H54 (cell line): Measurements from ENCODE around the gene EPN2.

Experiments used
- DNase-seq: peaks from one replicate; pipeline ENCODE4 v3.0.0; 2011; ENCODE audit warnings: low spot score, mixed read lengths; ENCODE audit not compliant: insufficient read length
- FAIRE-seq: peaks from 3 replicates; lab custom pipeline; 2011; peaks lifted over from hg19 to GRCh38; lab: Jason Lieb, UNC
- POLR2A ChIP-seq: IDR thresholded peaks from 2 replicates; pipeline ENCODE4 v1.6.1; 2011; ENCODE audit warnings: low read depth, mild to moderate bottlenecking, low read length

The EPN2 gene

DNA sequence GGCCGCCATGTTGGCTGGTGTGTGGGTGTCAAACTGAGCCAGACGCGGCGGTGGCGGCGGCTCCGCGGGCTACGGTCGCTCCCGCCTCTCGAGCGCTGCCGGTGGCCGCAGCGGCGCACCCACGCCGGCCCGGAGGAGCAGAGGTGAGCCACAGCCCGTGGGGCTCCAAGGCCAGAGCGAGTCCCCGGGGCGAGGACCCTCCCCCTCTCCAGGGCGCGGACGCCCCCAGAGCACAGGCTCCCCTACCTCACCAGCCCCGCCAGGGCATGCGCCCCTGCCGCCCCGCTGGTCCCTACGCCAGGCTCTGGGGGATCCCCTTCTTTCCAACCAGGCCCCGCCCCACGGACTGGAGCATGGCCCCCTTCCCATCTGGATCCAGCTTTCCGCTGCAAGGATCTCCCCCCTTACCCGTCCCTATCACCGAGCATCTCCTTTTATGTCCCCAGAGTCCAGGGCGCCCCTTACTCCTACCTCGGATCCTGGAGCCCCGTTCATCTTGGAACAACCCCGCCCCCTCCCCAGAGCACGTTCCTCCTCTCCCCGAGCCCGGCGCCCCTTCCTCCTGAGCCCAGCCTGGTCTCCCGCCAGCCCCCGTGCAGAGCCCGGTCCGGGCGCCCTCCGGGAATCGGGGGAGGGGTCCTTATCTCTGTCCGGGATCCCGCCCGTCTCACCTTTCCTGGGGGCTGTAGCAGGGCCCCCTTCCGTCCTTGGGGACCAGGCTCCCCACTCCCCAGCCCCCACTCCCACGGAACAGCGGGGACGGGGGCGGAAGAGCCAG is 412 bp downstream of the EPN2 start:
- 0 out of 2 replicates have a peak, but pooled peaks have one; percentile 25 for TF ChIP-seq POLR2A
- peak; percentile 37 for DNase-seq
- no peak for FAIRE-seq

DNA sequence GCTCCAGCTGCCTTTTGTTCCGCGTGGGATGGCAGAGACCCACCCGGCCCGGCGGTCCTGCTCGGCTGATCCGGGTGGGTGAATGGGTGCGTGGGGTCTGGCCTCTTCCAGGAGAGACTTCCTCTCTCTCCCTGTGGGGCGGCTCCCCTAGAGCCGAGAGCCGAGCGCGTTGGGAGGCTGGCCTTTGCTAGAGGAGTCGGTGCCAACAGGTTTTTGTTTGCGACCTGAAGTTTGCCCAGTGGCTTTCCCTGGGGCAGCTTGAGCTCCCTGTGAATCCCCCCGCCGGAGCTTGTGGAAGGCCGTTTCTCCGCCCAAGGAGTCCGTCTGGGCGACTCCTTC is 970 bp downstream of the EPN2 start:
- no peak for FAIRE-seq
- peak; percentile 25 for DNase-seq
- no peak; the same call in 1 of the 2 replicates for TF ChIP-seq POLR2A

DNA sequence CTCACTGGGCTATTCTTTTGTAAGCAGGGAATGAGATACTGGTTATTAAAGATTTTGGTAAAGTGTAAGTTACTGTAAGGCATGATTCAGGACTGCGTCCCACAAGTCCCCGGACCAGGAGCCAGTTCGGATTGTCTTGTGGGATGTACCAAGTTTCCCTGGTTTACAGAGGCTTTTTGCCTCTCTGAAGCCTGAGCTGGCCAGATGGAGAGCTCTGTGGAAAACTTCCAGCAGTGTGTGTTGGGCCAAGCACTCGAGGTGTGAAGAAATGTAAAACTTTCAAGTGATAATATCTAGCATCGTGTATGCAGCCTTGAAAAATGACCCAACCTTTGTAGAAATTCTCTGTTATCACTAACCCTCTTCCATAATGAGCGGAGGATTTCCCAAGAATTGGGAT is 2.4 kb downstream of the EPN2 start:
- no peak for TF ChIP-seq POLR2A
- no peak for FAIRE-seq

DNA sequence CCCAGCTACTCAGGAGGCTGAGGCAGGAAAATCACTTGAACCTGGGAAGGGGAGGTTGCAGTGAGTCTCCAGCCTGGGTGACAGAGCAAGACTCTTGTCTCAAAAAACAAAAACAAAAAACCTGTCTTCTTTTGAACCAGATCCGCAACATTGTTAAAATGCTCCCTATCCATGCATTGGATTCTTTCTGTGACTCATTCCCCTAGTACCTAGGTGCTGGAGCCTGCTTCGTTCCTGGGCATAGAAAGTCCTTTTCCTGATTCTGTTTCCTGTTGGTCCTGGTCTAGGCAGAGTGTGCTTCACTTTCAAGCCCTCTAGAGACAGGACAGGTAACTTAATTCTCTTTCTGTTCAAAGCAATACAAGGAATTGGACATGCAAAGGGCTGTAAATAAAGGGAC is 5.2 kb downstream of the EPN2 start:
- no peak for DNase-seq
- TF ChIP-seq POLR2A, result no peak
- no peak for FAIRE-seq

More for the DNA sequence above, 2.4 kb downstream of the EPN2 start:
- DNase-seq, result no peak

DNA sequence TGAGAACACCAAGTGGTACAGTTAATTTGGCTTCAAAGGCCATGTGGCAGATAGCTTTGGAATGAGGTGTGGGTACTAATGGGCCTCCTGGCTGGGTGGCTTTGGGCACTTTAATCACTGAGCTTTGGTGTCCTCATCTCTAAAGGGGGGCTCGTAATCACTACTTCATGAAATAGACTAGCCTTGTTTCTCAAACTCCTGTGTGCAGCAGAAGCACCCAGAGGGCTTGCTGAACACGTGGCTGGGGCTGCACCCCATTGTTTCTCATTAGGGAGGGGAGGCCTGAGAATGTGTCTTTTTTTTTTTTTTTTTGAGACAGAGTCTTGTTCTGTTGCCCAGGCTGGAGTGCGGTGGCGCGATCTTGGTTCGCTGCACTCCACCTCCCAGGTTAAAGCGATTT is 5.8 kb downstream of the EPN2 start:
- DNase-seq, result no peak
- no peak for TF ChIP-seq POLR2A
- no peak for FAIRE-seq

DNA sequence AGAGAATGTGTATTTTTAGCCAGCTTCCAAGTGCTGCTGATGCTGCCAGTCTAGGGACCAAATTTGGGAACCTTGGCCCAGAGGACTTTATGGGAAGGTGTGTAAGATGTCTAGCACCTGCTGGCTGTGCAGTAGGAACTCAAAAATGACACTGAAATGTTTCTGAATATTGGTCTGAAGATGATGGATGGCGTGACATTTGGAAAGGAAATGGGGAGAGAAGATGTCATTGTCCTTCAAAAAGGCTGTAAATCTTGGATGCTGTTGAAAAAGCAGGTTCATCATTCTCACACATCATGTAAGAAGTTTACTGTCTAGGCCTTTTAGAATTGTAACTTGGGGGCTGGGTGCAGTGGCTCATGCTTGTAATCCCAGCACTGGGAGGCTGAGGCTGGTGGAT is 6.7 kb downstream of the EPN2 start:
- FAIRE-seq, result no peak
- no peak for DNase-seq
- TF ChIP-seq POLR2A, result no peak

DNA sequence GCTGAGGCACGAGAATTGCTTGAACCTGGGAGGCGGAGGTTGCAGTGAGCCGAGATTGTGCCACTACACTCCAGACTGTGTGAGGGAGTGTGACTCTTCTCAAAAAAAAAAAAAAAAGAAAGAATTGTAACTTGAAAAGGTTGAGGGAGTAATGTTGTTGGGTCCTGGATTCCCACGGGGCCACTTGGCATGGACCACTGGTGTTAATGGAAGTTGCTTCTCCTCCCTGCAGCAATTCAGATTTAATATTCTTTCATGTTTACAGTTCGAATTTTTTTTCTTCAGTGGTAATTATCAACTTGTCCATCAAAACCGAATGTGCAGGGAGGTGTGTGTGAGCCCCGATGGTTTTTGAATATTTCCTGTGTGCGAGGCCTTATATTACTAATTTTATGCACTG is 7.2 kb downstream of the EPN2 start:
- DNase-seq (no peak), FAIRE-seq (no peak)
- TF ChIP-seq POLR2A, result no peak

DNA sequence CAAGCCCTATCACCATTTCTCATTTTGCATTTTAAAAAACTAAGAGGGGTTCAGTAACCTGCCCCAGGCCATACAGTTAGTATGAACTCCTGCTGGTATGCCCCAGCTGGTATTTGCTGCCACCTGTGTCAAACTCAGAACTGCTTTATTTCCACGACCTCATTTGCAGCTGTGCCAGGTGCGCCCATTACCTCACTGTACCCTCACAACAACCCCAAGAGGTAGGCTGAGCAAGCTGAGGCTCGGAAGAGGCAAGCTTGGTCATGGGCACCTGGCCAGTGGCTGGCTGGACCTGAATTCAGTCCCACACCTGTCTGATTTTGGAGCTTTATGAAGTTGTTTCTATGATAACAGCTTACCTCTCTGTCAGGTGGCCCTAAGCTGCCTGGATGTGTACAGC is 7.6 kb downstream of the EPN2 start:
- DNase-seq, result no peak
- no peak for FAIRE-seq
- no peak for TF ChIP-seq POLR2A

DNA sequence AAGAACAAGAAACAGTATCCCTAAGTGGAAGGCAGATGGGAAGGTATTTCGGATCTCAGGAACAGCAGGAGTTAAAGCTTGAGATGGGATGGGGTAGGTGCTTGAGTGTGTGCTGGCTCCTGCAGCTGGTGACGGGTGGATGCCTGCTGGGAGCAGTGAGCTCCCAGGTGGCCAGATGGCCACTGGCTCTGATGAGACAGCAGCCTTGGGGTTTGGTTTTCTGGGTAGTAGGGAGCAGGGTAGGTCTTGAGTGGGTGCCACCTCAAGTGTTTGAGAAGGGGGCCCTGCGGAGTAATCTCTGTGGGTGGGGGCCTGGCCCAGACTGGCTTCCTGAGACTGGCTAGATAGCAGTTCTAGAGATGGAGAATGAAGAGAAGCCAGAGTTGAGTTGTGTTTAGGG is 10.3 kb downstream of the EPN2 start:
- DNase-seq (no peak), FAIRE-seq (no peak)
- no peak for TF ChIP-seq POLR2A

DNA sequence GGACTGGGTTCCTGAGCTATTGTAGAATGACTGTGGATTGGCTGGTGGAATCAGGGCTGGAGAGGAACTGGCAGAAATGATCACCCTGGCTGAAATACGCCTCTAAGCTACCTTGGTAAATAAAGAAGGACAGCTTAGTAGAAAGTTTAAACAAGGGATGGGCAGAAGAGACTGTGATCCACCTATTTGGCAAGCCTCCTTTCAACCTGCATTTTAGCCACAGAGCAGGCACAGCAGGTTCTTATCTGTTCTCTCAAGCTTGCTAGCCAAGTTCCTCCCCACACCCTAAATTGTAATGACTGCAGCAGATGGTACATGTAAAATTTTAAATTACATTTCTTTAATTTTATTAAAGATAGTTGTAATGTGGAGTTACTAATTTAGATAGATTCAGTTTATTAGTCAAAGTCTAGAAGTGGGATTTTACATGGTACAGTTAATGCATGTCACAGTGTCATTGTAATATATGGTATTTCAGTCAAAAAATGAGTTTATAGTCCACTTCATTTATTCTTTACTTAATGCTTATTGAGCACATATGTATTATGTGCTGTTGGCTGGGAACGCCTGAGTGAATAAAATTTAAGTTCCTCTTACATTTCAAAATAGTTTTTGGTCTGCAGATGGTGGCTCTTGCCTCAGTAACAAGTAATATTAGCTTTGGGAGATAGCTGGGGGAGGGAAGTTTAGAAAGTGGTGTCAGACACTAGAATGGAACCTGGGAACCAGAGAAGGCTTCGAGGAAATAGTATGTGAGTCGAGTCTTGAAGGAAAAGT is 11.2 kb downstream of the EPN2 start:
- FAIRE-seq (no peak), DNase-seq (no peak)
- TF ChIP-seq POLR2A, result no peak

DNA sequence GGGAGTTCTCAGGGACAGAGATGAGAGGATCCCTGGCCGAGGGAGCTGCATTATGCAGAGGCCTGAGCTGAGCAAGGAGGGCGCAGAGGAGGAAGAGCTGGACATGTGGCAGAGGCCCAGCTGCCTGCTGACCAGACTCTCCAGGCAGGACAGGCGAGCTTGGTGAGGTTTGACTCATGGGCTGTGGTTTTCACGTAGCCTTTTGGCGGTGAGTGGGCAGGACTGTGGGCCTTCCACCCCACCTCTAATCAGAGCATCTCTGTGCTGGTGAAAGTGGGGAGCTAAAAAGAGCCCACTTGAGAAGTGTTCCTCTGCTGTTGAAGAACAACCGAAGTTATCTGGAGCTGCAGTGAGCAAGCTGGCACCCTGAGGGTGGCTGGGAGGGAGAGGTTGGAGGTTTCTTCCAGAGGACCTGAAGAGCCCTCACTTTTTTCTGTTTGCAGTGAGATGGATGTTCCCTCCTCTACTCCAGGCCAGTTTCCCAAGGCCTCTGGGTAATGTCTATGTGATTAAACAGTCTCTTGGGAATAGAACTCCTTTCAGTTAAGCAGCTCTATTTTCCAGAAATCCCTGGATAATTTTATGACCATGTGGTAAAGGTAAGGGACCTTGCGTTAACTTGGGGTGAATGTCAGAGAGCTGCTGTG is 11.9 kb downstream of the EPN2 start:
- FAIRE-seq (peak; percentile 96), DNase-seq (peak; percentile 87)
- no peak for TF ChIP-seq POLR2A

DNA sequence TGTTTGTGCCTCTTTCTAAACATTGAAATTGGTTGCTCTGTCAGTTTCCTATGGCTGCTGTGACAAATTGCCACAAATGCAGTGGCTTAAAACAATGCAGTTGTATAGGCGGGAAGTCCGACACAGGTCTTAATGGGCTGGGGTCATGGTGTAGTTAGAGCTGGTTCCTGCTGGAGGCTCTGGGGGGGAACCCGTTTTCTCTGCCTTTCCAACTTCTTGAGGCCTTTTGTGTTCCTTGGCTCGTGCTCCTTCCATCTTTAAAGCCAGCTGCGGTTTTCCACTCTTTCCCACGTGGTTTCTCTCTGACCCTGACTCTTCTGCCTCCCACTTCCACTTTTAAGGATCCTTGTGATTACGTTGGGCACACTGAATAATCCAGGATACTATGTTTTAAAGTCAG is 12.5 kb downstream of the EPN2 start:
- FAIRE-seq (no peak), DNase-seq (no peak)
- TF ChIP-seq POLR2A, result no peak

DNA sequence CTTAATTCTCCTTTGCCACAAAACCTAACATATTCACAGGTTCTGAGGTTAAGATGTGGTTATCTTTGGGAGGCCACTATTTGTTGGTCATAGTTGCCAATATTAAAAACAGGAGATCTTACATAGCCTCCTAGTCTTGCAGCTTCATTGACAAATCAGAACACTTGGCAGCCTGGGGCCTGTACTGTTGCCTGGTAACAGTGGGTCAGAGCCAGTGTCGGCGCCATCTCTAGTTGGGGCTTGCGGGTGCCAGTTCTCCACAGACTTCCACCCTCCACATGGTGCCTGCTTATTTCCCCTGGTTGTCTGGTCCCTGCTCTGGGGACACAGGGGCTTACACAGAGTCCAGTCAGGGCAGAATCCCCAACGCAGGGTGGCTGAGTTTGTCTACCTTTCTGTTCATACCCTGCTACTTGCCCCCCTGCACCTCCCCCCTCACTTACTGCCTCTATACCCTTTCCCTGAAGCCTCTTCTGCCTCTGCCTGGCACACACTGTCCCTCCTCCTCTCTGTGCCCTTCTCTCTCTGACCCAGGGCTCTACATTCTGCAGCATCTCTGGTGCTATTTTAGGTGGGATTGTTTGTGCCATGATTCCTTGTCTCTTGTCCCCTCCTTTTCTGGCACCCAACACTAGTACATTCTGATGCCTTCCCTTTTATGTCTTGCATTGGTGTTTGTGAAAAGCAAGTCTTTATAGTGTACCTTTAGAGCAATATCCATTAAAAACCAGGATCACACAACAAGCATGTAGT is 13.4 kb downstream of the EPN2 start:
- TF ChIP-seq POLR2A, result no peak
- DNase-seq (no peak), FAIRE-seq (no peak)
